ENCODE data around the gene SPR. TPM values are rescaled to one million over a fixed set of nuclear protein-coding genes. Genes with fewer than 3 reads are reported as not detected.

Gene SPR
- total and polyA plus RNA-seq, 2 donors (not counting 3 experiments of a cell fraction or from before 2014, with no cell fraction given), result 22.0 to 27.6 TPM

GRCh38 chr2:72891091-72891818 lies 4.0 kb downstream of the SPR start:
- no peak overlapping the region for H3K4me3 ChIP-seq (replicated peaks in 1 of 3; ENCODE audit: insufficient read depth in 1 of 3, low read depth in 1 of 3, low read length in 3 of 3)
- no peak for TF ChIP-seq MYC (IDR thresholded peaks at IDR 0.05; ENCODE audit: low read depth, low read length)
- TF ChIP-seq JUN (IDR thresholded peaks at IDR 0.05; ENCODE audit: borderline replicate concordance, insufficient read depth, insufficient read length, low read depth), result no peak
- TF ChIP-seq GATA2 (IDR thresholded peaks at IDR 0.05; ENCODE audit: insufficient read depth, insufficient read length, low read depth, low read length), result no peak
- no peak for TF ChIP-seq POLR2A (IDR thresholded peaks at IDR 0.05; ENCODE audit: low read depth, low read length)
- TF ChIP-seq EZH2 (IDR thresholded peaks at IDR 0.05; ENCODE audit: borderline replicate concordance, low read depth, low read length, severe bottlenecking), result no peak
- TF ChIP-seq FOS (IDR thresholded peaks at IDR 0.05; ENCODE audit: borderline replicate concordance, insufficient read depth, low read length), result no peak
- TF ChIP-seq MAX (IDR thresholded peaks at IDR 0.05; ENCODE audit: insufficient read depth, insufficient read length), result no peak
- TF ChIP-seq POLR2AphosphoS5 (IDR thresholded peaks at IDR 0.05; ENCODE audit: insufficient read depth, low read depth, low read length), result no peak
- TF ChIP-seq CTCF (IDR thresholded peaks at IDR 0.05; ENCODE audit: extremely low read depth in 1 of 2, insufficient read depth in 1 of 2, low read depth in 1 of 2, low read length in 2 of 2), result no peak
- H2AFZ ChIP-seq (ENCODE audit: low read depth, low read length), result no peak overlapping the region
- H3K9me1 ChIP-seq (replicated peaks; ENCODE audit: control insufficient read depth, extremely low read depth, insufficient read depth, low read length), result no peaks in the 10 kb centered on the region
- BruUV-seq (replicated peaks), result no TSS peak
- H3K4me2 ChIP-seq (ENCODE audit: insufficient read depth, low read length), result no peak overlapping the region
- H3K9me3 ChIP-seq (replicated peaks; ENCODE audit: control insufficient read depth, insufficient read depth, low read length), result no peaks in the 10 kb centered on the region
- DNase-seq (ENCODE audit: low read depth, low spot score) (no peak), FAIRE-seq (no peak)
- H3K36me3 ChIP-seq (ENCODE audit: control insufficient read depth in 2 of 2, extremely low read depth in 1 of 2, insufficient read depth in 2 of 2, low read length in 2 of 2), result peaks cover 0 to 9% of the 10 kb centered on the region in 2 experiments
- POLR2A ChIA-PET, result no interaction called here
- H3K4me1 ChIP-seq (ENCODE audit: control insufficient read depth, extremely low read depth, insufficient read depth, low read length), result peaks cover 24% of the 10 kb centered on the region
- dilution Hi-C loops (cut with MboI; ENCODE audit: extremely low pct_ligation_motif_present, low sequenced_read_pairs) (no loop called here), intact Hi-C loops (cut with micrococcal nuclease) (no loop called here)
- H3K27me3 ChIP-seq (ENCODE audit: control insufficient read depth in 2 of 2, insufficient read depth in 2 of 2, low read length in 2 of 2), result no peaks in the 10 kb centered on the region
- H3K27ac ChIP-seq (ENCODE audit: insufficient read depth, low read depth, low read length), result no peak overlapping the region
- CTCF ChIA-PET, result interaction anchor here (1.0 to 10.7 kb wide), 6 partner anchors 83 to 321 kb away, joined by 3 to 261 read pairs (median 96); no protein-coding TSS in a partner anchor
- H4K20me1 ChIP-seq (replicated peaks; ENCODE audit: control insufficient read depth, extremely low read depth, insufficient read depth, low read length), result no peaks in the 10 kb centered on the region
- no peak overlapping the region for H3K9ac ChIP-seq (replicated peaks; ENCODE audit: extremely low read depth, insufficient read depth, low read length)
- no peaks in the 10 kb centered on the region for H3K79me2 ChIP-seq (ENCODE audit: control insufficient read depth, insufficient read depth, low read length)
